Ishikawa (cell line): ENCODE measurements around the gene SERPINA6.

Experiments
- EGR1 ChIP-seq: IDR thresholded peaks from 2 replicates; pipeline ENCODE4 v1.6.1; 2012
- EP300 ChIP-seq: IDR thresholded peaks from 2 replicates; pipeline ENCODE4 v1.6.1; 2012; ENCODE audit warnings: borderline replicate concordance
- RAD21 ChIP-seq: IDR thresholded peaks from 2 replicates; pipeline ENCODE4 v1.6.1; 2012; ENCODE audit warnings: low read depth
- TAF1 ChIP-seq: IDR thresholded peaks from 2 replicates; pipeline ENCODE4 v1.6.1; 2012; ENCODE audit warnings: low read depth, mild to moderate bottlenecking
- ZBTB7A ChIP-seq: IDR thresholded peaks from 2 replicates; pipeline ENCODE4 v1.6.1; 2012; ENCODE audit warnings: low read depth
- TF ChIP-seq, protein P1 (sequence below): IDR thresholded peaks from 2 replicates; pipeline ENCODE4 v1.6.1; 2012
- TF ChIP-seq, protein P2 (sequence below): IDR thresholded peaks from 2 replicates; pipeline ENCODE4 v1.6.1; 2012

DNA sequence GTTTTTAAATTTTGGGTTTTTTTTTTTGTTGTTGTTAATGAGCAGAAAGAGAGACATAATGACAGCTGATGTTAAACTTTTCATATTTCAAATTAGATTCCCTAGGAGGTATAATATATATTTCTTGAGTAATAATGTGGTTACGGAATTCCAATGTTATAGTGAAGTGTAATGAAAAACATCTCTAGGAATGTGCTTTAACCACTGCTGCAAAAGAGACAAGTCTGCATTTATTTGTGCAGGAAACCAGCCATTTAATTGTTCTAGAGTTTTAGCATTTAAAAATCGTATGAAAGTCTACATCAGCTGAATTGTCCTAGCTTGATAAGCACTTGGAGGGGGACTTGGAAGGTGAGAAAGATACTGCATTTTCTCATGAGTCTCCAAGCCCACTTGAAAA is 44.4 kb downstream of the SERPINA6 start:
- TF ChIP-seq RAD21 (no peak), ZBTB7A (no peak), TAF1 (no peak), EP300 (no peak), EGR1 (no peak)
- TF ChIP-seq, protein P1, sequence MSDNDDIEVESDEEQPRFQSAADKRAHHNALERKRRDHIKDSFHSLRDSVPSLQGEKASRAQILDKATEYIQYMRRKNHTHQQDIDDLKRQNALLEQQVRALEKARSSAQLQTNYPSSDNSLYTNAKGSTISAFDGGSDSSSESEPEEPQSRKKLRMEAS, result no peak
- TF ChIP-seq, protein P2, sequence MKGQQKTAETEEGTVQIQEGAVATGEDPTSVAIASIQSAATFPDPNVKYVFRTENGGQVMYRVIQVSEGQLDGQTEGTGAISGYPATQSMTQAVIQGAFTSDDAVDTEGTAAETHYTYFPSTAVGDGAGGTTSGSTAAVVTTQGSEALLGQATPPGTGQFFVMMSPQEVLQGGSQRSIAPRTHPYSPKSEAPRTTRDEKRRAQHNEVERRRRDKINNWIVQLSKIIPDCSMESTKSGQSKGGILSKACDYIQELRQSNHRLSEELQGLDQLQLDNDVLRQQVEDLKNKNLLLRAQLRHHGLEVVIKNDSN, result no peak
